PFSK-1 (cell line): ENCODE results near the gene STX7.

Experiments
- SIN3A ChIP-seq: IDR thresholded peaks from 2 replicates; pipeline ENCODE4 v1.6.1; 2012; ENCODE audit warnings: mild to moderate bottlenecking, low read length, moderate library complexity, borderline replicate concordance; ENCODE audit not compliant: insufficient read depth
- TF ChIP-seq, protein P1 (sequence below), 2 experiments: IDR thresholded peaks; 2 replicates each; pipeline versions ENCODE4 v1.6.1 to v1.8.0; 2011 to 2012; ENCODE audit warnings: low read depth in 2 of 2, low read length in 2 of 2, control low read depth in 1 of 2, inconsistent platforms in 1 of 2, mild to moderate bottlenecking in 1 of 2, moderate library complexity in 1 of 2; ENCODE audit not compliant: insufficient read depth in 1 of 2

- TF ChIP-seq SIN3A: no peak
- TF ChIP-seq, protein P1, sequence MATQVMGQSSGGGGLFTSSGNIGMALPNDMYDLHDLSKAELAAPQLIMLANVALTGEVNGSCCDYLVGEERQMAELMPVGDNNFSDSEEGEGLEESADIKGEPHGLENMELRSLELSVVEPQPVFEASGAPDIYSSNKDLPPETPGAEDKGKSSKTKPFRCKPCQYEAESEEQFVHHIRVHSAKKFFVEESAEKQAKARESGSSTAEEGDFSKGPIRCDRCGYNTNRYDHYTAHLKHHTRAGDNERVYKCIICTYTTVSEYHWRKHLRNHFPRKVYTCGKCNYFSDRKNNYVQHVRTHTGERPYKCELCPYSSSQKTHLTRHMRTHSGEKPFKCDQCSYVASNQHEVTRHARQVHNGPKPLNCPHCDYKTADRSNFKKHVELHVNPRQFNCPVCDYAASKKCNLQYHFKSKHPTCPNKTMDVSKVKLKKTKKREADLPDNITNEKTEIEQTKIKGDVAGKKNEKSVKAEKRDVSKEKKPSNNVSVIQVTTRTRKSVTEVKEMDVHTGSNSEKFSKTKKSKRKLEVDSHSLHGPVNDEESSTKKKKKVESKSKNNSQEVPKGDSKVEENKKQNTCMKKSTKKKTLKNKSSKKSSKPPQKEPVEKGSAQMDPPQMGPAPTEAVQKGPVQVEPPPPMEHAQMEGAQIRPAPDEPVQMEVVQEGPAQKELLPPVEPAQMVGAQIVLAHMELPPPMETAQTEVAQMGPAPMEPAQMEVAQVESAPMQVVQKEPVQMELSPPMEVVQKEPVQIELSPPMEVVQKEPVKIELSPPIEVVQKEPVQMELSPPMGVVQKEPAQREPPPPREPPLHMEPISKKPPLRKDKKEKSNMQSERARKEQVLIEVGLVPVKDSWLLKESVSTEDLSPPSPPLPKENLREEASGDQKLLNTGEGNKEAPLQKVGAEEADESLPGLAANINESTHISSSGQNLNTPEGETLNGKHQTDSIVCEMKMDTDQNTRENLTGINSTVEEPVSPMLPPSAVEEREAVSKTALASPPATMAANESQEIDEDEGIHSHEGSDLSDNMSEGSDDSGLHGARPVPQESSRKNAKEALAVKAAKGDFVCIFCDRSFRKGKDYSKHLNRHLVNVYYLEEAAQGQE (IDR thresholded peaks at IDR 0.05; ENCODE audit: insufficient read depth in 1 of 2, low read depth in 2 of 2, low read length in 2 of 2): no peak
Observed at GRCh38 chr6:132423839-132424238, 89.1 kb downstream of the STX7 start.
